Endodermal cell (in vitro differentiated cells): ENCODE measurements around the gene FKBP14. TPM values are rescaled to one million over a fixed set of nuclear protein-coding genes. Genes with fewer than 3 reads are reported as not detected.

Experiments used
- DNase-seq: peaks from one replicate; pipeline ENCODE4 v3.0.0-alpha.2; 2017
- H3K27ac ChIP-seq: 2 replicates; pipeline ENCODE4 v1.5.1; 2013; ENCODE audit warnings: mild to moderate bottlenecking, low read depth, low read length, moderate library complexity
- H3K27me3 ChIP-seq: 2 replicates; pipeline ENCODE4 v1.6.1; 2013; ENCODE audit warnings: mild to moderate bottlenecking, low read length, moderate library complexity; ENCODE audit not compliant: insufficient read depth, control insufficient read depth, poor library complexity, severe bottlenecking
- H3K36me3 ChIP-seq: 2 replicates; pipeline ENCODE4 v1.7.0; 2013; ENCODE audit warnings: mild to moderate bottlenecking, low read length, moderate library complexity; ENCODE audit not compliant: control insufficient read depth, insufficient read depth
- H3K4me1 ChIP-seq: one replicate; pipeline ENCODE4 v1.7.0; 2013; ENCODE audit warnings: low read length; ENCODE audit not compliant: control insufficient read depth, insufficient read depth
- H3K4me3 ChIP-seq: 2 replicates; pipeline ENCODE4 v1.5.1; 2013; ENCODE audit warnings: mild to moderate bottlenecking, low read length, moderate library complexity
- H3K9ac ChIP-seq: 2 replicates; pipeline ENCODE4 v1.6.1; 2013; ENCODE audit warnings: mild to moderate bottlenecking, low read length, moderate library complexity; ENCODE audit not compliant: poor library complexity, severe bottlenecking; ENCODE audit errors: extremely low read depth
- H3K9me3 ChIP-seq: 2 replicates; pipeline ENCODE4 v1.6.1; 2013; ENCODE audit warnings: mild to moderate bottlenecking, low read length, moderate library complexity; ENCODE audit not compliant: control insufficient read depth
- H3K27ac Mint-ChIP-seq: 2 replicates; pipeline ENCODE4 v1.8.0; 2020; ENCODE audit warnings: mixed read lengths
- H3K27me3 Mint-ChIP-seq: 2 replicates; pipeline ENCODE4 v1.8.0; 2021; ENCODE audit warnings: mild to moderate bottlenecking, mixed read lengths; ENCODE audit not compliant: insufficient read depth
- H3K36me3 Mint-ChIP-seq: 2 replicates; pipeline ENCODE4 v1.8.0; 2020; ENCODE audit warnings: low read depth, mixed read lengths
- H3K4me1 Mint-ChIP-seq: 2 replicates; pipeline ENCODE4 v1.8.0; 2020; ENCODE audit warnings: mixed read lengths
- H3K4me3 Mint-ChIP-seq: 2 replicates; pipeline ENCODE4 v1.8.0; 2020; ENCODE audit warnings: mild to moderate bottlenecking, moderate library complexity, mixed read lengths
- H3K9me3 Mint-ChIP-seq: 2 replicates; pipeline ENCODE4 v1.8.0; 2020; ENCODE audit warnings: mild to moderate bottlenecking, mixed read lengths
- WGBS, 2 experiments: methylation state at CpG; one replicate each; pipeline versions ENCODE4 v1.1.5 to v1.1.7; 2013; ENCODE audit warnings: missing lambda C conversion rate in 2 of 2, mixed read lengths in 1 of 2; ENCODE audit not compliant: insufficient coverage in 1 of 2, insufficient read length in 1 of 2; 5-methylcytosine and 5-hydroxymethylcytosine counted together
- total RNA-seq, 2 donors: library from RNA; stranded (reverse); fragmentation: NEBNext Ultra II Directional in 1 of 2; extraction: Animal tissue kit (Norgen Biotek cat#: 25700) in 1 of 2; gene quantifications; 2 replicates in 1 of 2; 3 replicates in 1 of 2; pipeline ENCODE4 v1.2.1, GENCODE V29; 2021
- TF ChIP-seq, protein P1 (sequence below): fragments of 200-600 bp; sonication (generic); conservative IDR thresholded peaks from 2 replicates; pipeline ENCODE4 v1.5.0; 2021; ENCODE audit warnings: antibody characterized with exemption, mild to moderate bottlenecking

FKBP14 gene
- total RNA-seq, 2 donors from 2014 or later = 15.1 to 24.8 TPM

DNA sequence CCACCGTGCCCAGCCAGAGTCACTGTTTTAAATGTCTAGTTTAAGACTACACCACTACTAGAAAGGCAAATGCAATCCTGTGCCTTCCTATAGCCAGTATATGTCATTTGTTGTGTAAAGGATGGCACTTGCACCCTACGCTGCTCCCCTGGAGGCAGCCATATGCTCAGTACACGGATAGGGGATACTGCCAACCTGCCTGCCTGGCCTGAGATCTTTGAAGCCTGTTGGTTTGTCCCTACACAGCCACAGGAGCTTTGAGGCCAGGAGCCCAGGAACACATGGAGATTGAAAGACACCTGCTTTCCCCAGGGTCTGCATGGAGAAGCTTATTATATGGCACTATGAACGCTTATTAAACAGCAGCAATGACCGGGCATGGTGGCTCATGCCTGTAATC lies 34.6 kb downstream of the FKBP14 start:
- no peak overlapping the region for H3K9ac ChIP-seq
- H3K27ac ChIP-seq = no peak overlapping the region
- H3K4me3 ChIP-seq = no peak overlapping the region
- Mint-ChIP-seq H3K9me3 (peaks cover 31% of the 10 kb centered on the region), H3K4me3 (no peak overlapping the region), H3K36me3 (peaks cover 7% of the 10 kb centered on the region), H3K4me1 (peaks cover 13% of the 10 kb centered on the region), H3K27me3 (no peaks in the 10 kb centered on the region), H3K27ac (no peak overlapping the region)
- no peak for DNase-seq
- H3K27me3 ChIP-seq = no peaks in the 10 kb centered on the region
- WGBS, 2 experiments = 93 to 96% methylated on average over 4 to 5 of the region's 5 CpGs
- no peaks in the 10 kb centered on the region for H3K36me3 ChIP-seq
- peaks cover 3% of the 10 kb centered on the region for H3K4me1 ChIP-seq
- TF ChIP-seq, protein P1, sequence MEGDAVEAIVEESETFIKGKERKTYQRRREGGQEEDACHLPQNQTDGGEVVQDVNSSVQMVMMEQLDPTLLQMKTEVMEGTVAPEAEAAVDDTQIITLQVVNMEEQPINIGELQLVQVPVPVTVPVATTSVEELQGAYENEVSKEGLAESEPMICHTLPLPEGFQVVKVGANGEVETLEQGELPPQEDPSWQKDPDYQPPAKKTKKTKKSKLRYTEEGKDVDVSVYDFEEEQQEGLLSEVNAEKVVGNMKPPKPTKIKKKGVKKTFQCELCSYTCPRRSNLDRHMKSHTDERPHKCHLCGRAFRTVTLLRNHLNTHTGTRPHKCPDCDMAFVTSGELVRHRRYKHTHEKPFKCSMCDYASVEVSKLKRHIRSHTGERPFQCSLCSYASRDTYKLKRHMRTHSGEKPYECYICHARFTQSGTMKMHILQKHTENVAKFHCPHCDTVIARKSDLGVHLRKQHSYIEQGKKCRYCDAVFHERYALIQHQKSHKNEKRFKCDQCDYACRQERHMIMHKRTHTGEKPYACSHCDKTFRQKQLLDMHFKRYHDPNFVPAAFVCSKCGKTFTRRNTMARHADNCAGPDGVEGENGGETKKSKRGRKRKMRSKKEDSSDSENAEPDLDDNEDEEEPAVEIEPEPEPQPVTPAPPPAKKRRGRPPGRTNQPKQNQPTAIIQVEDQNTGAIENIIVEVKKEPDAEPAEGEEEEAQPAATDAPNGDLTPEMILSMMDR = no peak
- peaks cover 35% of the 10 kb centered on the region for H3K9me3 ChIP-seq

DNA sequence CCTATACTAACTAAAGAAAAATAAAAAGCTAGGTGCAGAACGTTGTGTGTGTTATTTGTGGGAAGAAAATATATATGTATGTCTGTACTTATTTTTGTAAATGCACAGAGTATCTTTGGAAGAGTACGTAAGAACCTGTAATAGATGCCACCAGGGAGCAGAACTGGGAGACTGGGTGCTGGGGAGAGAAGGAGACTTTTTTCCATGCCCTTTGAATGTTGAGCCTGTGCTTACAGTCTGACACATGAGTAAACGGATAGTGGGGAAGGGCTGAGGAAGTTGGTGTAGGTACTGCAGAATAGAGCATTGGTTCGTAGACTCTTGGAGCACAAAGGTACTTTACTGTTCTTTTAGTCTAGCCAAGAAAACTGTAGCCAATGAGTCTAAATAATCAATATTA lies 35.6 kb downstream of the FKBP14 start:
- TF ChIP-seq, protein P1 = no peak
- WGBS, 2 experiments = 92 to 94% methylated on average over 3 to 4 of the region's 4 CpGs
- Mint-ChIP-seq H3K9me3 (peaks cover 23% of the 10 kb centered on the region), H3K27me3 (no peaks in the 10 kb centered on the region), H3K4me3 (peak overlapping the region; percentile 82), H3K36me3 (peaks cover 3% of the 10 kb centered on the region), H3K4me1 (peaks cover 13% of the 10 kb centered on the region), H3K27ac (no peak overlapping the region)
- DNase-seq = no peak
- Histone ChIP-seq H3K9me3 (peaks cover 28% of the 10 kb centered on the region), H3K36me3 (no peaks in the 10 kb centered on the region), H3K4me3 (no peak overlapping the region), H3K4me1 (peaks cover 3% of the 10 kb centered on the region), H3K9ac (no peak overlapping the region), H3K27ac (no peak overlapping the region), H3K27me3 (no peaks in the 10 kb centered on the region)

DNA sequence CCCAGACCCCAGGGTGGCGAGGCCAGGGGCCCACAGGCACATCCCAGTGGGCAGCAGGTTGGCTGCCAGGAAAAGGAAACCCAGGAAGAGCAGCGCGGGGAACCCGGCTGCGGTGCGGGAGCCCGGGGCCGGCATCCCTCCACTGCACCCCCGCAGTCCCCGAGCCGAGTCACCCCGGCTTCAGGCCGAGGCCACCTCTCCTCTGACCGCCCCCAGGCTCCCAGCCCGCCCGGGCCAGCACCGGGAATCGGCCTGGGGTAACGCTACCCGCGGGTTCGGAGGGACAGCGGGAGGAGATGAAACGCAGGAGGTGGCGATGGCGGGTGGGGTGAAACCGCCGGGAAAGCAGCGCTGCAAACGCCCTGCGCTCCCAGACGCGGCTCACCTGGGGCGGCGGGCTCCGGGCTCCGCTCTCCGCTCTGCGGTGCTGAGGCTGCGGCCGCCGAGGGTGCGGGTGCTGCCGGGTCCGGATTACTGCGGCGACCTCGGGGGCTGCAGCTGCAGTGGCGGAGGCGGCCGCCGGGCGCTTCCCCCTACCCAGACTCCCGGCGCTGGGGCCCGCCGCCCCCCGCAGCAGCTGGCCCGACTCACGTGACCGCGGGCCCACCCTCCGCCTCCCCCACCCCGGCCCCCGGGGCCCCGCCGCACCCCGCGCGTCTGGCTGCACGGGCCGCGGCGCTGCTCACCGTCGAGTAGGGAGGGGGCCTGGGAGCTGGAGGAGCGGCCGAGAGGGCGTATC lies 37.1 kb downstream of the FKBP14 start, which contains the start of gene SCRN1:
Gene SCRN1, minus strand, starts transcription at position 545 of the 739 bp plus-strand sequence. CDS start 20,734 bp downstream, outside the sequence.
- H3K27me3 Mint-ChIP-seq = no peaks in the 10 kb centered on the region
- Histone ChIP-seq H3K4me1 (peaks cover 3% of the 10 kb centered on the region), H3K36me3 (no peaks in the 10 kb centered on the region), H3K9me3 (peaks cover 16% of the 10 kb centered on the region), H3K27me3 (no peaks in the 10 kb centered on the region), H3K4me3 (peak within 1 kb of the TSS; percentile 85), H3K27ac (peak within 1 kb of the TSS; percentile 57), H3K9ac (peak within 1 kb of the TSS; percentile 88)
- peak within 1 kb of the TSS; percentile 82 for H3K4me3 Mint-ChIP-seq
- H3K4me1 Mint-ChIP-seq = peaks cover 13% of the 10 kb centered on the region
- H3K9me3 Mint-ChIP-seq = peaks cover 16% of the 10 kb centered on the region
- H3K27ac Mint-ChIP-seq = peak within 1 kb of the TSS; percentile 96
- H3K36me3 Mint-ChIP-seq = peaks cover 7% of the 10 kb centered on the region
- peak; percentile 84 for DNase-seq
- WGBS, 2 experiments = 0% methylated on average over 15 to 79 of the region's 79 CpGs
- TF ChIP-seq, protein P1 = peak; percentile 59
